Osteoblast (primary cell): ENCODE measurements around the gene PCDHGA6. TPM values are rescaled to one million over a fixed set of nuclear protein-coding genes. Genes with fewer than 3 reads are reported as not detected.
"Not testable (repeated sequence)": the region's sequence is repeated elsewhere in the genome, so short reads cannot be mapped to it uniquely, and the experiment has no call there.

Experiments used
- DNase-seq: peaks from one replicate; pipeline ENCODE4 v3.0.0; 2011; ENCODE audit warnings: low spot score, mixed read lengths; ENCODE audit not compliant: insufficient read length; ENCODE audit errors: missing footprints
- H2AFZ ChIP-seq: 2 replicates; pipeline ENCODE4 v1.6.0; 2011; ENCODE audit warnings: mild to moderate bottlenecking, low read length
- H3K27ac ChIP-seq: 2 replicates; pipeline ENCODE4 v1.5.1; 2011; ENCODE audit warnings: mild to moderate bottlenecking, low read depth, low read length, moderate library complexity
- H3K27me3 ChIP-seq: 2 replicates; pipeline ENCODE4 v1.6.0; 2012; ENCODE audit warnings: mild to moderate bottlenecking, control low read depth, inconsistent platforms, low read length, moderate library complexity; ENCODE audit not compliant: insufficient read depth
- H3K36me3 ChIP-seq: 2 replicates; pipeline ENCODE4 v1.5.1; 2011; ENCODE audit warnings: mild to moderate bottlenecking, low read length, control low read depth, moderate library complexity; ENCODE audit not compliant: insufficient read depth
- H3K4me1 ChIP-seq: 2 replicates; pipeline ENCODE4 v1.5.1; 2011; ENCODE audit warnings: mild to moderate bottlenecking, low read length, control low read depth, moderate library complexity; ENCODE audit not compliant: insufficient read depth
- H3K4me2 ChIP-seq: 2 replicates; pipeline ENCODE4 v1.6.0; 2011; ENCODE audit warnings: mild to moderate bottlenecking, low read length; ENCODE audit not compliant: insufficient read depth
- H3K4me3 ChIP-seq: fragments of 200-600 bp; sonication (generic); 3 replicates; pipeline ENCODE4 v1.5.1; 2012; ENCODE audit warnings: mild to moderate bottlenecking, low read length, inconsistent platforms; ENCODE audit not compliant: insufficient read depth
- H3K79me2 ChIP-seq: 2 replicates; pipeline ENCODE4 v1.6.0; 2012; ENCODE audit warnings: mild to moderate bottlenecking, low read length, control low read depth, inconsistent platforms; ENCODE audit not compliant: insufficient read depth
- H3K9me3 ChIP-seq: 2 replicates; pipeline ENCODE4 v1.5.1; 2011; ENCODE audit warnings: low read depth, low read length, control low read depth
- H4K20me1 ChIP-seq: 2 replicates; pipeline ENCODE4 v1.6.0; 2012; ENCODE audit warnings: mild to moderate bottlenecking, low read length, control low read depth; ENCODE audit not compliant: insufficient read depth
- CTCF ChIP-seq: IDR thresholded peaks from 2 replicates; pipeline ENCODE4 v1.5.1; 2011; ENCODE audit warnings: mild to moderate bottlenecking, low read depth, low read length, moderate library complexity; ENCODE audit errors: extremely low read depth
- total RNA-seq: library from RNA; depleted of rRNA; stranded (reverse); fragments of >200 nt; gene quantifications from 2 replicates; pipeline ENCODE4 v1.2.3, GENCODE V29; 2012

Gene PCDHGA6
- total RNA-seq, 1 donor = 5.1 TPM

- H4K20me1 ChIP-seq = no peaks in the 10 kb centered on the region
- peak within 1 kb of the TSS; percentile 74 for H3K4me3 ChIP-seq
- H3K27me3 ChIP-seq = peaks cover 23% of the 10 kb centered on the region
- peak; percentile 75 for TF ChIP-seq CTCF
- no peaks in the 10 kb centered on the region for H3K9me3 ChIP-seq
- peak; percentile 94 for DNase-seq
- peaks cover 9% of the 10 kb centered on the region for H3K4me1 ChIP-seq
- H3K36me3 ChIP-seq = no peaks in the 10 kb centered on the region
- no peaks in the 10 kb centered on the region for H3K79me2 ChIP-seq
- no peak within 1 kb of the TSS for H3K27ac ChIP-seq
- peak within 1 kb of the TSS; percentile 97 for H2AFZ ChIP-seq
- peak within 1 kb of the TSS; percentile 97 for H3K4me2 ChIP-seq
Observed at GRCh38 chr5:141330299-141331080, 43.2 kb upstream of the PCDHGA6 start, which contains the start of gene PCDHGA1. Gene PCDHGA1 (plus strand): TSS chr5:141330514.

- H3K27me3 ChIP-seq = peaks cover 34% of the 10 kb centered on the region
- not testable (repeated sequence) for H3K4me2 ChIP-seq, H3K79me2 ChIP-seq, H2AFZ ChIP-seq, H4K20me1 ChIP-seq, H3K9me3 ChIP-seq, H3K36me3 ChIP-seq, DNase-seq, H3K4me1 ChIP-seq, H3K4me3 ChIP-seq, H3K27ac ChIP-seq
Observed at GRCh38 chr5:141332571-141332970, 41.1 kb upstream of the PCDHGA6 start.

- peak; percentile 71 for TF ChIP-seq CTCF
- H3K9me3 ChIP-seq = peaks cover 2% of the 10 kb centered on the region
- no peaks in the 10 kb centered on the region for H3K36me3 ChIP-seq
- peak within 1 kb of the TSS; percentile 73 for H3K4me3 ChIP-seq
- no peak within 1 kb of the TSS for H3K27ac ChIP-seq
- peak within 1 kb of the TSS; percentile 94 for H2AFZ ChIP-seq
- DNase-seq = peak; percentile 82
- H3K4me2 ChIP-seq = peak within 1 kb of the TSS; percentile 85
- no peaks in the 10 kb centered on the region for H4K20me1 ChIP-seq
- no peaks in the 10 kb centered on the region for H3K79me2 ChIP-seq
- no peaks in the 10 kb centered on the region for H3K4me1 ChIP-seq
- H3K27me3 ChIP-seq = peaks cover 22% of the 10 kb centered on the region
Observed at GRCh38 chr5:141338538-141339306, 35.0 kb upstream of the PCDHGA6 start, which contains the start of gene PCDHGA2. Gene PCDHGA2 (plus strand): TSS chr5:141338760.

GRCh38 chr5:141340781-141341354 lies 32.8 kb upstream of the PCDHGA6 start:
- H4K20me1 ChIP-seq, H3K4me2 ChIP-seq, H2AFZ ChIP-seq, H3K36me3 ChIP-seq, DNase-seq, H3K79me2 ChIP-seq, H3K4me1 ChIP-seq, H3K9me3 ChIP-seq, H3K27ac ChIP-seq, H3K4me3 ChIP-seq: not testable (repeated sequence)
- peaks cover 27% of the 10 kb centered on the region for H3K27me3 ChIP-seq
